ENCODE data around the gene FARP1. TPM values are rescaled to one million over a fixed set of nuclear protein-coding genes. Genes with fewer than 3 reads are reported as not detected.

FARP1 gene
- total and polyA plus RNA-seq, 4 experiments from 2014 or later = 0.26 to 1.5 (median 0.42) TPM; not detected in 1

- CTCF ChIA-PET (ENCODE audit: partially characterized antibody) = interaction anchor here (1.3 to 11.0 kb wide), 3 partner anchors 13 to 166 kb away, joined by 4 to 101 read pairs (median 9); no protein-coding TSS in a partner anchor
These were observed 343.5 kb downstream of the FARP1 start for GRCh38 chr13:98486412-98486811.

DNA sequence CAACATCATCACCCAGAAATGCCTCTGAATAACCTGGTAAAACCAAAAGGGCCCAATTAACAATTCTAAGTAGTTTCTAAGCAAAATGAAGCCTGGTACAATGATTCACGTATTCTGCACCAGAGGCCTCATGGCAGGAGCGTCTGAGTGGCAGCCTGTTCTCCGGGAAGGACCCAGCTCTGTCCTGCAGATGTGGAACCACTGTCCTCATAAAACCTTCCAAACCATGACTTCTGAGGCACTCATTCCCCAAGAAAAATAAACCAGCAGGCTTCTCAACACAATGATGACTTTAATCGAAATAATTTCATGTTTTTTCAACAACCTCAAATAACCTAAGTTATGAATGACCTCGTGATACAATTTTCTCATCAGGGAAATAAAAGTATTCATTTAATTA lies 344.1 kb downstream of the FARP1 start:
- H3K4me1 ChIP-seq (ENCODE audit: insufficient read depth, low read length) = peaks cover 95% of the 10 kb centered on the region
- H3K27me3 Mint-ChIP-seq = no peaks in the 10 kb centered on the region
- CTCF ChIA-PET (ENCODE audit: partially characterized antibody) = interaction anchor here (1.3 to 11.0 kb wide), 5 partner anchors 13 to 166 kb away, joined by 3 to 101 read pairs (median 5); no protein-coding TSS in a partner anchor

More at GRCh38 chr13:98486412-98486811, 343.5 kb downstream of the FARP1 start:
- no peak for DNase-seq
- peaks cover 7 to 31% of the 10 kb centered on the region in 2 donors for H3K36me3 Mint-ChIP-seq
- intact Hi-C loops (cut with micrococcal nuclease) = no loop called here
- H3K27me3 ChIP-seq (ENCODE audit: insufficient read depth, low read length) = no peaks in the 10 kb centered on the region
- H3K27ac ChIP-seq (ENCODE audit: low read depth, low read length) = peak overlapping the region; percentile 50
- peaks cover 98% of the 10 kb centered on the region for H3K4me1 ChIP-seq (ENCODE audit: insufficient read depth, low read length)
- no peaks in the 10 kb centered on the region for H3K9me3 ChIP-seq (ENCODE audit: control insufficient read depth in 1 of 2, low read length in 2 of 2)
- peak overlapping the region; percentile 68 to 98 (median 90) for H3K27ac Mint-ChIP-seq
- no peaks in the 10 kb centered on the region for H3K36me3 ChIP-seq (ENCODE audit: insufficient read depth, low read length)
- H3K4me3 Mint-ChIP-seq = peak overlapping the region in 5 of 8 donors; percentile 17 to 49 (median 36)
- H3K4me1 Mint-ChIP-seq = peaks cover 68 to 100% (median 90%) of the 10 kb centered on the region in 4 donors
- POLR2A ChIA-PET (ENCODE audit: partially characterized antibody) = interaction anchor here (1.1 kb wide), 1 partner anchor 20 kb away, joined by 3 read pairs; no protein-coding TSS in a partner anchor
- H3K4me3 ChIP-seq (ENCODE audit: low read length in 2 of 2) = no peak overlapping the region
- no peaks in the 10 kb centered on the region for H3K27me3 Mint-ChIP-seq
- peaks cover 0 to 1% (median 0%) of the 10 kb centered on the region in 8 donors for H3K9me3 Mint-ChIP-seq

DNA sequence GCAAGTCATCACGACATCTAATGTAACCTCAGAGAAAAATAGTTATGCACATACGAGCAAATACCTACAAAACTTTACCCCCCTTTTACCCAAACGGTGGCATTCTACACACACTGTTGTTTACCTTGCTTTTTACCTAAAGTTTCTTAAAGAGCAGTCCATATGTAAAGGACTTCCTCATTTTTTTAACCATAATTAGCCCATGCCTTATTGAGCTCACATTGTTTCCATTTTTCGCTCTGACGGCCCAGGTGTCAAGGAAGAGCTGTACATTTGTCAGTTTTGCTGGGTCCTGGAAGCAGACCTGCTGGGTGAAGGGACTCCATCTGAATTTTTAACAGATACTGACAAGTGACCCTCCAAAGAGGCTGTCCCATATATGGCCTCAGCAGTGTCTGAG lies 344.6 kb downstream of the FARP1 start:
- no peaks in the 10 kb centered on the region for H3K9me3 ChIP-seq (ENCODE audit: control insufficient read depth in 1 of 2, low read length in 2 of 2)
- H3K4me1 Mint-ChIP-seq = peaks cover 72 to 100% (median 93%) of the 10 kb centered on the region in 4 donors
- peaks cover 7 to 33% of the 10 kb centered on the region in 2 donors for H3K36me3 Mint-ChIP-seq
- intact Hi-C loops (cut with micrococcal nuclease) = no loop called here
- ChIA-PET CTCF (ENCODE audit: partially characterized antibody) (interaction anchor here (1.6 to 11.0 kb wide), 4 partner anchors 12 to 165 kb away, joined by 3 to 101 read pairs (median 7); no protein-coding TSS in a partner anchor), POLR2A (ENCODE audit: partially characterized antibody) (no interaction called here)
- no peaks in the 10 kb centered on the region for H3K36me3 ChIP-seq (ENCODE audit: insufficient read depth, low read length)
- H3K27me3 ChIP-seq (ENCODE audit: insufficient read depth, low read length) = no peaks in the 10 kb centered on the region
- H3K4me3 Mint-ChIP-seq = peak overlapping the region in 3 of 8 donors; percentile 19 to 32 (median 26)
- peak overlapping the region; percentile 22 to 98 (median 88) for H3K27ac Mint-ChIP-seq
- no peak overlapping the region for H3K4me3 ChIP-seq (ENCODE audit: low read length in 2 of 2)
- H3K4me1 ChIP-seq (ENCODE audit: insufficient read depth, low read length) = peaks cover 95% of the 10 kb centered on the region
- no peaks in the 10 kb centered on the region for H3K27me3 Mint-ChIP-seq
- no peak for DNase-seq
- H3K27ac ChIP-seq (ENCODE audit: low read depth, low read length) = no peak overlapping the region
- H3K9me3 Mint-ChIP-seq = peaks cover 0 to 1% (median 0%) of the 10 kb centered on the region in 8 donors

More for the DNA sequence above, 344.1 kb downstream of the FARP1 start:
- intact Hi-C loops (cut with micrococcal nuclease) = no loop called here
- Mint-ChIP-seq H3K4me3 (peak overlapping the region in 4 of 8 donors; percentile 36 to 49 (median 39)), H3K36me3 (peaks cover 7 to 28% of the 10 kb centered on the region in 2 donors), H3K27ac (peak overlapping the region; percentile 68 to 98 (median 90)), H3K9me3 (peaks cover 0 to 1% (median 0%) of the 10 kb centered on the region in 8 donors), H3K4me1 (peaks cover 68 to 100% (median 91%) of the 10 kb centered on the region in 4 donors)
- Histone ChIP-seq H3K9me3 (ENCODE audit: control insufficient read depth in 1 of 2, low read length in 2 of 2) (no peaks in the 10 kb centered on the region), H3K4me3 (ENCODE audit: low read length in 2 of 2) (no peak overlapping the region), H3K27me3 (ENCODE audit: insufficient read depth, low read length) (no peaks in the 10 kb centered on the region), H3K27ac (ENCODE audit: low read depth, low read length) (peak overlapping the region; percentile 50), H3K36me3 (ENCODE audit: insufficient read depth, low read length) (no peaks in the 10 kb centered on the region)
- DNase-seq = no peak
- POLR2A ChIA-PET (ENCODE audit: partially characterized antibody) = no interaction called here

DNA sequence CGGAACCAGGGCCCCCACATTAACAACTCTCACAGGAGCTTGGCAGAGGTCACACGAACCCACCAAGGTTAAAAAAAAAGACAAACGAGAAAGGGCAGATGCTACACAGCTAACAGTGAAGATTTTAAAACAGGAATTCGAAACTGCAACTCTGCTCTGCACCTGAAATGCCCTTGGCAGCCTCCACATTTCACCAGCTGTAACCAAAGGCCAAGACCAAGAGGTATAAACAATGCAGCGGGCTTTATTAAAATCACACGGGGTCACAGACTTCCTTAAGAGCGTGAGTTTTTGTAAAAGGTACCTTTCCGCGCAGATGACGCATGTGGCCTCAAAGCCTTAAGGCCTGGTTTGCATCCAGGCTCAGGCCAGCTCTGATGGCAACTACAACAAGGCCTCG lies 345.8 kb downstream of the FARP1 start:
- no peaks in the 10 kb centered on the region for H3K27me3 Mint-ChIP-seq
- H3K9me3 Mint-ChIP-seq = peaks cover 0 to 1% (median 0%) of the 10 kb centered on the region in 8 donors
- H3K4me3 Mint-ChIP-seq = no peak overlapping the region
- H3K4me1 ChIP-seq (ENCODE audit: insufficient read depth, low read length) = peaks cover 92% of the 10 kb centered on the region
- no peak for DNase-seq
- no peaks in the 10 kb centered on the region for H3K27me3 ChIP-seq (ENCODE audit: insufficient read depth, low read length)
- no peaks in the 10 kb centered on the region for H3K9me3 ChIP-seq (ENCODE audit: control insufficient read depth in 1 of 2, low read length in 2 of 2)
- intact Hi-C loops (cut with micrococcal nuclease) = no loop called here
- H3K4me1 Mint-ChIP-seq = peaks cover 76 to 99% (median 91%) of the 10 kb centered on the region in 4 donors
- ChIA-PET POLR2A (ENCODE audit: partially characterized antibody) (interaction anchor here (1.1 kb wide), 1 partner anchor 12 kb away, joined by 5 read pairs; no protein-coding TSS in a partner anchor), CTCF (ENCODE audit: partially characterized antibody) (interaction anchor here (0.8 to 1.9 kb wide), 3 partner anchors 37 to 65 kb away, joined by 3 to 5 read pairs (median 3); no protein-coding TSS in a partner anchor)
- H3K36me3 ChIP-seq (ENCODE audit: insufficient read depth, low read length) = no peaks in the 10 kb centered on the region
- no peak overlapping the region for H3K27ac ChIP-seq (ENCODE audit: low read depth, low read length)
- H3K36me3 Mint-ChIP-seq = peaks cover 4 to 34% of the 10 kb centered on the region in 2 donors
- no peak overlapping the region for H3K4me3 ChIP-seq (ENCODE audit: low read length in 2 of 2)
- peak overlapping the region in 6 of 7 donors; percentile 63 to 98 (median 83) for H3K27ac Mint-ChIP-seq

DNA sequence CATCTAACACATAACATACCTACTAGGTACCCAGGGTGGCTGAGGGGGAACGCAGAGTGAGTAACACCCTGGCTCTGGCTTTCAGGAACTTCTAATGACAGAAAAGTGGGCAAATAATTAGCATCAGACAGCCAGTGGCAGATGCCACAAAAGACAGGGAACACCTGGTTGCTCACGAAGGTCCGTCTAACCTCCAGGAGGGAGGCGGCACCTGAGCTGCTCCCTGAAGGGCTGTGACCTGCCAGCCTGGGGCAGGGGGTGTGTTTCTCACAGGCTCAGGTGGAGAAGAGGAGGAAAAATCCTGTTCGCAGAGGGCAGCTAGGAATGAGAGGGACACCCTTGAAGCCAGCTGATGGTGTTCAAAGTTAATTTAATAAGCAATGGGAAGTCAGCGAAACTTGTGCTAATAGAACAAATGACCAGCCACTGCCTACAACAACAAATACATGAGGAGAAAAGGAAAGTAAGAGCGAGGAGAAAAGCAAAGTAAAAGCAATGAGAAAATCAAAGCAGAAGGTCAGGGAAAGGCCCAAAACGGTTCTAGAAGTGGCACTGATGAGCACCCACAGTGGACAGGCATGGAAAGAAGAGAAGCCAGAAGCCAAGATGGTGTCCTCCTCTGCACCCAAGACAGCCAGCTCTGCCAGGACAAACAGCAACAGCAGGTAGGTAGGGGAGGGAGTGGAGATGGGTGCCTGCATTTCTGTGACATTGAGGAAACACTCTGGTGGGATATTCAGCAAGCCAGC lies 346.7 kb downstream of the FARP1 start:
- Histone ChIP-seq H3K36me3 (ENCODE audit: insufficient read depth, low read length) (no peaks in the 10 kb centered on the region), H3K4me3 (ENCODE audit: low read length in 2 of 2) (no peak overlapping the region), H3K9me3 (ENCODE audit: control insufficient read depth in 1 of 2, low read length in 2 of 2) (no peaks in the 10 kb centered on the region), H3K27me3 (ENCODE audit: insufficient read depth, low read length) (no peaks in the 10 kb centered on the region), H3K4me1 (ENCODE audit: insufficient read depth, low read length) (peaks cover 86% of the 10 kb centered on the region), H3K27ac (ENCODE audit: low read depth, low read length) (no peak overlapping the region)
- Mint-ChIP-seq H3K9me3 (peaks cover 0 to 1% (median 0%) of the 10 kb centered on the region in 8 donors), H3K36me3 (peaks cover 6 to 34% of the 10 kb centered on the region in 2 donors), H3K27ac (peak overlapping the region; percentile 26 to 82 (median 63)), H3K4me1 (peaks cover 73 to 94% (median 86%) of the 10 kb centered on the region in 4 donors), H3K4me3 (peak overlapping the region in 1 of 8 donors; percentile 18), H3K27me3 (no peaks in the 10 kb centered on the region)
- DNase-seq = no peak
- intact Hi-C loops (cut with micrococcal nuclease) = no loop called here
- ChIA-PET CTCF (ENCODE audit: partially characterized antibody) (interaction anchor here (1.0 kb wide), 1 partner anchor 164 kb away, joined by 3 read pairs; no protein-coding TSS in a partner anchor), POLR2A (ENCODE audit: partially characterized antibody) (no interaction called here)

DNA sequence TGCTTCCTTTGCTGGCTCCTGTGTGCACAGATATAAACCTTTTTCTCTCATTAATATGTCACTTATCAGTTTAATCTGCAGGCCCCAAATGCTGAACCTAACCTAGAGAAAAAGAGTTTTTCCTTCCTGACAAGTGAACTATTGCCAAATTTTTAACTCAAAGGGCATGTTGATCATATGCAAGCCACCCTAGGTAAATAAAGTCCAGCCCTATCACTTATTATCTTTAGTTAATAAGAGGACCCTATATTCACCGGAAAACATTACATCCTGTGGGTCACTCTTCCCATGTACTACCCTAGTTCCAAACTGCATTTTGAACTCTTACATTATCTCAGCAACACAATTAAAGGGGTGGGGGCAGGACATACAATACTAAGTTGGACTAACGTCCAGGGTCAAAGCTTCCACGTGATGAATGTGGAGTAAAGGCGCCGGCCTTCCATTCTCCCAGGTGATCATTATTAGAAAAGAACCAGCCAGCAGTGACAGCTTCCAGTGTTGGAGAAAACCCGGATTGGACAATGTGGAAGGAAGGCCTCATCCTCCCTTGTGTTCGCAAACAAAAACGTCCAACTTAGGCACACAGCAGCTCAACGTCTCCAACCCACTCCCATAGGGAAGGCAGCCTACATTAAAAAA lies 347.4 kb downstream of the FARP1 start:
- Histone ChIP-seq H3K27ac (ENCODE audit: low read depth, low read length) (no peak overlapping the region), H3K4me3 (ENCODE audit: low read length in 2 of 2) (no peak overlapping the region)
- POLR2A ChIA-PET (ENCODE audit: partially characterized antibody) = no interaction called here

More for the DNA sequence above, 347.4 kb downstream of the FARP1 start:
- peaks cover 0 to 1% (median 0%) of the 10 kb centered on the region in 8 donors for H3K9me3 Mint-ChIP-seq
- no peaks in the 10 kb centered on the region for H3K9me3 ChIP-seq (ENCODE audit: control insufficient read depth in 1 of 2, low read length in 2 of 2)
- peaks cover 83% of the 10 kb centered on the region for H3K4me1 ChIP-seq (ENCODE audit: insufficient read depth, low read length)
- peak overlapping the region in 1 of 8 donors; percentile 39 for H3K4me3 Mint-ChIP-seq
- peak overlapping the region; percentile 26 to 73 (median 47) for H3K27ac Mint-ChIP-seq
- H3K27me3 ChIP-seq (ENCODE audit: insufficient read depth, low read length) = no peaks in the 10 kb centered on the region
- peaks cover 12 to 34% of the 10 kb centered on the region in 2 donors for H3K36me3 Mint-ChIP-seq
- intact Hi-C loops (cut with micrococcal nuclease) = no loop called here
- CTCF ChIA-PET (ENCODE audit: partially characterized antibody) = interaction anchor here (0.7 to 1.0 kb wide), 3 partner anchors 15 to 164 kb away, joined by 3 read pairs; no protein-coding TSS in a partner anchor
- peaks cover 69 to 92% (median 83%) of the 10 kb centered on the region in 4 donors for H3K4me1 Mint-ChIP-seq
- no peaks in the 10 kb centered on the region for H3K27me3 Mint-ChIP-seq
- H3K36me3 ChIP-seq (ENCODE audit: insufficient read depth, low read length) = no peaks in the 10 kb centered on the region
- DNase-seq = no peak
